SIG-M5 (cell line): Measurements from ENCODE around the gene KIF5B.
"Not testable (repeated sequence)": the region's sequence is repeated elsewhere in the genome, so short reads cannot be mapped to it uniquely, and the experiment has no call there.

Source experiments
- DNase-seq: peaks from one replicate; lab custom pipeline; 2025; lab: John Stamatoyannopoulos, UW

Gene KIF5B

DNA sequence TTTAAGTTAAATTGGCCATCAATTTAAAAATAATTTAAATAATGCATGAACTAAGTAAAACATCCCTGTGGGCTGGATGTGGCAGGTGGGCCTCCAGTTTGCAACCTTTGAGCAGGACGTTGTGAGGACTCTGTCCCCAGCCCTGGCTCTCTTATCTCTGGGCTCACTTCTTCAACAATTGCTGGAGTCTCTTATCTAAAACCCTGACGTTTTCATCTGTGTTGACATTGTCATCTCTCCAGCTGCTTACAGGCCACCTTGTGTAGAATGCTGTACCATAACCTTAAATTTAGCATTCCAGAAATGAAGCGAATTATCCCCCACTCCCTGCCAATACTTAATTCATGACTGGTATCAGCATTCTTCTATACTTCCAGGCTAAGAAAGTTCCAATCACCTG lies 3.2 kb upstream of the KIF5B start:
- DNase-seq: no peak

DNA sequence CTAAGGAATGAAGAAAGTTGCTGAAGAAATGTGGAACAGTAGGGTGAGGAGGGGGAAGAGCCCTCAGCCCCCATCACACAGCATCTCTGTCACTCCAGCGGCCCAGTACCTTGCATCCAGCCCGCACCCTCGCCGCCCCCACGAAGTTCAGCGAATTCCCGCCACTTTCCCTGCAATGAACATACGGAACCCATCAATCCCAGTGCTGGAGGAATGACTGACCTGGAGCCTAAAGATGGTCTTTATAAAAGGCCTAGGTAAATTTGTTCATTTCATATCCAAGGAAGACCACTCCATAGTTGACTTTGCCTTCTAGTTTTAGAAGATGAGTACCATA lies 779 bp upstream of the KIF5B start:
- no peak for DNase-seq

DNA sequence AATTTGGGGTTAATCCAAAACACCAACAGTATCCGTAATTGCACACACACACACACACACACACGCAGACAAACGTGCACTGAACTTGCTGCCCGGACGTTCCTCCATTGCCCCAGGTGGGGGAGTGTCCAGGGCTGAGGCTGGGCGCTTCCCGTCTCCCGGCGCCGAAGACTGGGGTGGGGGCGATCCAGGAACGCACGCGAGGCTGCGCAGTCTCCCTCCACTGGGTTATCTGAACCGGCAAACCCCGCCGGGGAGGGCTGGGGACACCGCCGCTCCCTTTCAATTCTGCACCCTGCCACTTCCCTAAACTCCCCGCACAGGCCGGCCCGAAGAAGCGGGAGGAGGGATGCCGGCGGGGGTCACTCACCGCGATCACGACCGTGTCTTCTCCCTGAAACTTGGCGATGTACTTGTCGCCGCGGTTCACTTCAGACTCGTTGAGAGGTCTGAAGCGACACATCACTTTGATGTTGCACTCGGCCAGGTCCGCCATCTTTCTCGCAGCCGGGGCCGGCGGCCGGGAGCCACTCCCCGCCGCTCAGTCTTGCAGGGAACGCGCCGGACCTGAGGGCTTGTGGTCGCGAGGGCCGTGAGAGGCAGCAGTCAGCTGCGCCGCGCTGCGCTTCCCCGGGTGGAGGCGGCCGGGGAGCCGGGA lies 618 bp downstream of the KIF5B start:
- no peak for DNase-seq

DNA sequence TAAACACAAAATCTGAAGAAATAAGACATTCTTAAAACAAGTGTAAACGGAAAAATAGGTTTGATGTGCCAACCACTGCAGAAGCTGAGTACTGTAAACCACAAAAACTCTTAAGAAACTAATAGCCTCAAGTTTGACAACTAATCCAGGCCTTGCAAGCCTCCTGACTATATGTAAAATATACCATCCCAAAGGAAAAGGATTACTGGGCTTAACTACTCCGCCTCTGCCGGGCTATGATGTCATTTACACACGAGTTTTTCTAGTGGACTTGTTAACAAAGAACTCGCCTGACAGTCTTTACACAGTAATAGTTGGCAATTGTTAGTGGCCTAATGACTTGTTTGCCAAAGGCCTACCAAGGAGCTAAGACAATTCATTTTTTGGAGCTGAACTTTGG lies 2.1 kb downstream of the KIF5B start:
- DNase-seq: no peak

DNA sequence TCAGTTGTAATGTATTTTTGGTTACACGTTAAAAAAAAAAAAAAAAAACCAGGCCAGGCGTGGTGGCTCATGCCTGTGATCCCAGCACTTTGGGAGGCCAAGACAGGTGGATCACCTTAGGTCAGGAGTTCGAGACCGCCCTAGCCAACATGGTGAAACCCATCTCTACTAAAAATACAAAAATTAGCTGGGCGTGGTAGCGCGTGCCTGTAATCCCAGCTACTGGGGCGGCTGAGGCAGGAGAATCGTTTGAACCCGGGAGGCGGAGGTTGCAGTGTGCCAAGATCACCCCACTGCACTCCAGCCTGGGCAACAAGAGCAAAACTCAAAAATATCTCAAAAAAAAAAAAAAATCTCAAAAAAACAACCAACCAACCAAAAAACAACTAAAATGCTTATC lies 2.8 kb downstream of the KIF5B start:
- not testable (repeated sequence) for DNase-seq

DNA sequence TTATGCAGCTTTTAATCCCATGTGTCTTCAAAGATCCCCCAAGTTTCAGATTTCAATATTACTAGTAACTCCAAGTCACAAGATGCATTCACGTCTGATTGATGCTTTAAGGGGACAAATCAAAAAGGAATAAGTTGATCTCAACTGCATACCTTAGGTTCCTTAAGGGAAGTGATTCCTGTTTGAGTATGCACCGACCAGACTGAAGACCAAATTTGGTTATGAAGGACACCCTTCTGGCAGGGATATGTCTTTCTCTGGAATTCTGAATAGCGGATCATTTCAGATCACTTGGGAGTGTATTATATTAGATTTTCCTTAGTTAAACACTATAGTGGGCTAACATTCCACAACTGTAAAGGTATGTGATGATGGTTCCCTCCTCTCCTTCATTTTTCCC lies 4.3 kb downstream of the KIF5B start:
- no peak for DNase-seq

DNA sequence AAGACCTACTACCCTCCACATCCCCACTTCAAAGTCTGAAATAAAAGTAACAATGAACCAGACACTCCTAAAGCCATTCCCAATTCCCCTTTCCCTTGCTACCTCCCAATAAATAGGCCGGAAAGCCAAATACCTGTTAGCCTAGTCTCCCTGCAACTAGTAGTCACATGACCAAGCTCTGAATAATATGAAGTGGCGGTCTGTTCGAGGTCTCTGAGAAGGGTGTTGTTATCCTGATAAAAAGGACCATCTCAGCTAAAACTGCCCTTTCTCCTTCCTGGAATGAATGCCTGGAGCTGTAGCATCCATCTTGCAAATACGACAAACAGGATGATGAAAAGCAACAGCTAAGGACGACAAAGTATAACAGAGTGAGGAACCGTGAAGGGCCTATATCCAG lies 6.0 kb downstream of the KIF5B start:
- DNase-seq: no peak

DNA sequence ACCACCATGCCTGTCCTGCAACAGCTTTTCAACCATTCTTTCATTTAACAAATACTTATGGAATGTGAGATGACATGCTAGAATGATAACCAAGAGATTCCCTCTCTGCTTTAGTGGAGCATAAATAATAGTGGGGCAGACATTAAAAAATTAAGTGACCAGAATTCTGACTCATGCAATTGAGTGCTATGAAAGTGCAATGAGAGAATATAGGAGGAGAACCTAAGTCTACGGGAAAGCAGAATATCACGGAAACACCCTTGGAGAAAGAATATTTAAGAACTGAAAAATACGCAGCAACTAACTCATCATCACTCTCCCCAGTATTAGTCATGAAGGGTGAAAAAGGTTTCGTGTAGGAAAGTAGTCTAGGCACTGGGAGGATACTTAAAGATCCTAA lies 7.1 kb downstream of the KIF5B start:
- no peak for DNase-seq

DNA sequence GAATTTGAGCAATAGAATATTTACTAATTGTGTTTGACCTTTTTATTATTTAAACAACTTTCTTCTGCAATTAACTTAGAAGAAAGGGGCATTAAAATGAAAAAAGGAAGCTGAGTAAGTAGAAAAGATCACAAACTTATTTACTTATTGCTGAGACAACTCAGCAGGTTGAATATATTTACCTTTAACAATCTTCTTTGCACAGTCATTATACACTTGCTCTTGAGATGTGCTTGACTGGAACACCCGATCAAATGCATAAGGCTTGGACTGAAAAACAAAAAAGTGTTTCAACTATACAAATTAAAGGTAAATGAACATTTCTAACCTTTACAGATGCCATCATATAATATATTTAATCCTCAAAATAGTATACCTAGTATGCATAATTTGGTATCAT lies 7.9 kb downstream of the KIF5B start:
- DNase-seq: no peak

DNA sequence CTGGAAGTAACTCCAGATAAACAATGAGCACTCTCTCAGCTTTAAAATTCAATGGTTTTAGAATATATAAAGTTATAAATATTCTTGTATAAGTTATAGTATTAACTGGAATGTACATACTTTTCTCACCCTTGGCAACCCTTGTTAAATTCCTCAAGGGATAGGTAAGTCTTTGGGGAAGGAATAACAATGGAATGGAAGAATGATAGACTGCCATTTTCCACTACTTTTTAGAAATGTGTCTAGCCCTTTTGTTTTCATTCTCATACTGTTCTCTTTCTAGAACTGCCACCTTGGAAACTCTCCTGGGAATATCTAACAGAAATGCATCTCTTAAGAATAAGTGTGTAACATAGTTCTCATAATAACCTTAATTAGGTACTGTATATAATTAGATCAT lies 8.3 kb downstream of the KIF5B start:
- DNase-seq: no peak

DNA sequence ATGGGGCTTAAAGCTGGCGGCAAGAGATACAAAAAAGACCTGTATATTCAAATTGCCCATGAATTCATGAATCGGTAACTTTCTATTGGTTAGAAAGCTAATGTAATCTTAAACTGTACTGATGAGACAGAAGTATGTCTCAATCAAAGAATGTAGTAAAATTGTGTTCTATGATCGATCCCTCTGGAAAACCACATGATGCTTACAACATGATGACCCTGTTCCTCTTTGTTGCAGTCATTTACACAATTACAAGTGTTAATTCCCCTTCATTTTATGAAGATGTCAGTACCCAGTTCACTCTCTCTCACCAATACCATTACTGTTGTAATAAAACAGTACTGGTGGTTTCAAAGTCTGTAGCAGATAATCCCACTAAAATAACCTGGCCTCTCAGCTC lies 10.1 kb downstream of the KIF5B start:
- DNase-seq: no peak

DNA sequence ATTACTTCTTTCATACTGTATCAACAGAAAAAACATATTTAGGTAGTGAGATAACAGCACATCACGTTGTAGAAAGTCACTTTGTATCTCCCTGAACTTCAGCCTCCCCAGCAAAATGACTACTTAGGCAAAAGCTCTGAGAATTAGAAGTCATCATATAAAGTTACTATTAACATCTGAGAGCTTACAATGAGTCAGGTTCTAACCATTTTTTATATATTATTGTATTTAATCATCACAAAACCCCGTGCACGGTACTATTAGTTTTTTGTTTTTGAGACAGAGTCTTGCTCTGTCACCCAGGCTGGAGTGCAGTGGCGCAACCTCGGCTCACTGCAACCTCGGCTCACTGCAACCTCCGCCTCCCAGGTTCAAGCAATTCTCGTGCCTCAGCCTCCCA lies 13.5 kb downstream of the KIF5B start:
- not testable (repeated sequence) for DNase-seq

DNA sequence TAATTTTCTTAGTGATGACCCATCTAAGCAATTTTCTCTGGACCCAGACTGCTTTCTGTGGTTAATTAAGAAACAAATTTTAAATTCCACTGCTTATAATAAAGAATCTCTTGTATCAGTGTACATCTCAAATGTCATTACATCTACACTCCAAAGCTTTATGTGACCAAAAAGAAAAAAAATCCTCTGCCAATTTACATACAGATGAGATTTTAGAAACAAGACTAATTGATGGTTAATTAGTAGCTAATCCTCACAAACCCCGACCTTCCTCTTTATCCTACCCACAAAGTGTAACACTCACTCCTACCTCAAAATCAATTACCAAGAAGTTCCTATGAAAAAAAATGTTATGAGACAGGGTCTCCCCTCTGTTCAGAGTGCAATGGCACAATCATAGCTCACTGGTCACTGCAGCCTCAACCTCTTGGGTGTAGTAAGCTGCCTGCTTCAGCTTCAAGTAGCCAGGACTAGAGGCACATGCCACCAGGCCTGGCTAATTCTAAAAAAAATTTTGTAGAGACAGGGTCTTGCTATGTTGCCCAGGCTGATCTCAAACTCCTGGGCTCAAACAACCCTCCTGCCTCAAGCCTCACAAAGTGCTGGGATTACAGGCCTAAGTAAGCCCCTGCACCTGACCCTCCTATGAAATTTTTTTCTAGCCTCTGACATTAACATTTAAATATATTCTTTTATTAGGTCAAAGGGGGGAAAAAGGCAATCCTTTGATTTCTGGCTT lies 14.8 kb downstream of the KIF5B start:
- DNase-seq: no peak

DNA sequence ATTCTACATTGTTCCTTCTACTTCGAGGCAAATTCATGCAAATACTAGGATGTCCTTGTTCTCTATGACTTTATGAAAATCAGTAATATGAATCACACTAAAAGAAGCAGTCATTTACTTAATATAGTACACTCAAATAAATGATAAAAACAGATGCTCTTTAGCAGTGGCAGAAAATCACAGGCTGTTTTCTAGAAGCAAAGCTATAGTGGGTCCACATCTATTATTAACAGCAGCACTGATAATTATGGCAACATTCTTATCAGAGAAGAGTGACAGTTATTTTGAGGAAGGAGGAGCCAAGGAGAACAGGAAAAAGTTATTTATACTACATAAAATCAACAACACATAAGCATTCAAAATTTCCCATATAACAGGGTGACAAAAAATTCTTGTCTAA lies 16.5 kb downstream of the KIF5B start:
- no peak for DNase-seq

DNA sequence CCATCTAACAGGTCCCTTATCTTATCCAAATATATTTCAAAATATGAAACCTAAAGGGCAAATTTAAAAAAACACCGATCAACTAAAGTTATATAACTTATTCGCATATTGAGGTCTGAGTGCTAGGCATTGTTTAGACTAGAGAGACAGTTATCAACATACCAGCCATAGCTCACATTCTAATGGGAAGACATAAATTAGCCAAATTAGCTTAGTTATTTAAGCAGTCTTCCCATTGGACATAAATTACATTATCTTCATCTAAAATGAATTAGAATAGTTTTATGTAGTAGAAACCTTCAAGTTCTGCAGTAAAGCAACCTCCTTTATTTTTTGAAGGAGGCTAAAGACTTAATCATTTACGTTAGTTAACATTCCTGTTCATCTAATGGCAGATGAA lies 17.4 kb downstream of the KIF5B start:
- DNase-seq: no peak

DNA sequence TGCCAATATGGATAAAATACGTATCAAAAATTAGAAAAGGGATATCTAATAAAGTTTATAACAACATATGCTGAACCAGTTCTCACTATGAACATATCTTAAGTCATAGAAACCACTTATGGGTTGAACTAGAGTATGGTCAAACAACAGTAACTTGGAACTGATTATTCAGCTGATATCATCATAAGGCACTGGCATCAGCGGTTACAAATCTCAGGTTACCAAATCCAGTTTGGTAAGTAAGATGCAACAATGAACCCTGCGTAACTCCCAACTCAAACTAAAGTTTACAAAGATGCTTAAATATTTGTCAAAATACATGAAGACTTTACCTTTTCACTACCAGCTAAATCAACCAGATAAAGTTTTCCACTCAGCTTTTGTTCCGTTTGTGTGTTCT lies 19.3 kb downstream of the KIF5B start:
- DNase-seq: no peak

DNA sequence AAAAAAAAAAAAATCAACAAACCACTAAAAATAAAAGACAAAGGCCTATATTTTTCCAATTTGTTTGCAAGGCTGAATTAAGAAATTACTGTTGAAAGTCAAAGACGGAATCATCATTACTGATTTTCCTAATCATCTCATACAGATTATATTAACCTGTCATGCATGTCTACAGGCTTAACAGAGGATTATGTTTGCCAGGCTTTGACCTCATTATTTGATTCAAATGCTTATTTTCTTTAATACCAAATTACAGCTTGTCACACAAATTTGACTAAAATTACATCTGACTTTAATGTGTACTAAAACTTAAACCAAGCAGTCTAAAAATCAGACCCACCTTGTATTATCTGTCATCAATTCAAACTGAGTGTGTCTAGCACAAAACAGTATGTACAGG lies 21.2 kb downstream of the KIF5B start:
- DNase-seq: no peak

DNA sequence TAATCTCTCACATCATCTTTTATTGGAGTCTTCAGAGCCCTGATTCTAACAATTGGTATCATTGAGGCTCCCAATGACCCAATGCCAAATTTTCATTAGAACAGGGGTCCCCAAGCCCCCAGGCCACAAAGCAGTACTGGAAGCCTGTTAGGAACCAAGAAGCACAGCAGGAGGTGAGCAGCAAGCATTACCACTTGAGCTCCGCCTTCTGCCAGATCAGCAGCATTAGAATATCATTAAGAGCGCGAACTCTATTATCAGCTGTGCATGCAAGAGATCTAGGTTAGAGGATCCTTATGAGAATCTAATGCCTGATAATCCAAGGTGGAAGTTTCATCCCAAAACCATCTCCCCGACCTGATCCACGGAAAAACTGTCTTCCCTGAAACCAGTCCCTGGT lies 23.1 kb downstream of the KIF5B start:
- DNase-seq: no peak

DNA sequence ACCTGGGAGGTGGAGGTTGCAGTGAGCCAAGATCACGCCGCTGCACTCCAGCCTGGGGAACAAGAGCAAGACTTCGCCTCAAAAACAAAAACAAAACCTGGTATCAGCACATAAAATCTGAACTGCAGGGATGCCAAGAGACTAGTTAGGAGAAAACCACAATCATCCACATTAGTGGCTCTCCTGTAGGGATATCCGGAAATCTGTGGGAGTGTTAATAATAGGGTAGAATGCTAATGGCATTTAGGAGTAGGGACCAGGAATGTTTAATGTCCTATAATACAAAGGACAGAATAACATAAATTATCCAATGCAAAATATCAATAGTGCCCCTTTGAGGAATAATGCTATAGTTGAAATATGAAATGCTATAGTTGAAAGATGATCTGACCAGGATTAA lies 24.3 kb downstream of the KIF5B start:
- no peak for DNase-seq

DNA sequence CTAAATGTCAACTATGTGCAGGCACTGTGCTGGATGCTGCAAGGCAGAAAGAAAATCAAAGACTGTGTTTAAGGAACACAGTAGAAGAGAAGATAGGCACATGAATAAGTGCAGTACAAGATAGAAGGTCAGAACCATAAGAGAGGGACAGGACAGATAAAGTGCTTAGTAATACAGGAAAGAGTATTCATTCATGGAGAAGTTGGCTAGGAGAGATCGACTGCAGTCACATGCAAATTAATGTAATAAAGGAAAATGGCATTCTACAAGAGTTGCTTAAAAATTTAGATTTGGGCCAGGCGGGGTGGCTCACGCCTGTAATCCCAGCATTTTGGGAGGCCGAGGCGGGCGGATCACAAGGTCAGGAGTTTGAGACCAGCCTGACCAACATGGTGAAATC lies 24.8 kb downstream of the KIF5B start:
- DNase-seq: no peak

DNA sequence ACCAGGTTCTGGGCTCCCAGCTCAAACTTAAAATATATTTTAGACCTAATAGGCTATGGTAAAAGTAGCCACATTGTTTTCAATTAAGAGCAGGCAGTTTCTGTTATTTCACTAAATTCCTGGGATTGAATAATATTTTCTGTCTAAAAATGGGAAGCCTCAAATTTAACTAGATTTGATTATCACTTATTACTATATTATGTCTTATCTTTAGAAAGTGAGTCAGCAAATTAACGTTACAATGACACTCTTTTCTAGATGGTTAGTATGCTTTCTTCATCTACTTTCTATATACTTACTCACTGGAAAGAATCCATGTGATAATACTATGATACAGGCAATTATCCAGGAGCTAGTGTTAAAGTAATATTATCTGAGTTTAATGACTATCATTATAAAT lies 27.5 kb downstream of the KIF5B start:
- no peak for DNase-seq

DNA sequence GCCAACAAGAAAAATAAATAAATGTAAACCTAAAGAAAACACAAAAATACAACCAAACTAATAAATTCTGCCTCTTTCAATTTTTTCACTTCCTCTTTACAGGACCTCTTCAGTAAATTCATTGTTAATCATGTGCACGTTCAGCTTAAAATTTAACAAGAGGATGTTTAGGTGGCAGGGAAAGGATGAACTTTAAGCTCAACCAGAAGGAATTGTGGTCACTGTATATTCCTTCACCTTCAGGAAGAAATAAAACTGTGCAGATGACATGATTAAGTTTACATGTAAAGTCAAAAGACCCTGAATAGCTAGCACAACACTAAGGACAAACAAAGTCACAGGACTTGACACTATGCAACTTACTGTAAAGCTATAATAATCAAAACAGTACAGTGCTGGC lies 33.0 kb downstream of the KIF5B start:
- no peak for DNase-seq

DNA sequence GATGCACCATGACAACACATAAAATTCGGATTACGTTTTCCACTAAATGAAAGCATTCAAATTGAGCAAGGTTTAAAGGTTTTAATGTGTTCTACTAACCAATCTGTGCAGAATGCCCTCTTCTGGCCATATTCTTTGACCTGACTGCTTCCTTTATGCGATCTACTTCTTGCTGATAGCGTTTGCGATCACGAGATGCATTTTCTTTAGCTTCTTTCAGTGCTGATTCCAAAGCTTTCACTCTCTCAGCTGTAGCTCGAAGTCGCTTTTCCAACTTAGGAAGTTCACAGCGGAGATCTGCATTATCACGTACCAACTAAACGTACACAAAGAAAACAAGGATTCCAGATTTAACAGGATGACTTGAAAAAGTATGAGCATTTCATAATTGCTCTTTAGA lies 39.2 kb downstream of the KIF5B start:
- DNase-seq: no peak

DNA sequence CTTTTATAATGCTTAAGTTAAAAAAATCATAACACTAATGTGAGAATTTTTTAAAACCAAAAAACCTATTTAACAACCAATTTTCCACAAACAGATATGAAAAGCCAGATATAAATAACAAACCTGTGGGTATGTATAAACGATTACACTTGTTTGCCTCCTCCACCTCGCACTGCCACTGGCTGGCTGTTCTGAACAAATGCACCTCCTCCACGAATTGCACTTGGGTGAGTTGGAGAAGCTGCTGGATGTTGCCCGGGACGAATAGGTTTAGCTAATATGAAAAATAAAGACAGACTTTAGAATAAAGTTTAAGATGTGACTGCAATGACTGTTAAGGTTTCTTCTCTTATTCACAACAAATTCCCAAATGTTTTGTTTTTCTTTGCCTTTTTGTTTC lies 40.8 kb downstream of the KIF5B start:
- DNase-seq: no peak
